RPMI7951 (cell line): ENCODE measurements around the gene PIGU. TPM values are rescaled to one million over a fixed set of nuclear protein-coding genes. Genes with fewer than 3 reads are reported as not detected.

Experiments used
- DNase-seq: peaks from one replicate; pipeline ENCODE4 v3.0.0-alpha.2; 2012; ENCODE audit warnings: low read depth
- total RNA-seq: library from RNA; depleted of rRNA; stranded (reverse); fragments of >200 nt; shearing (Covaris generic); gene quantifications from 2 replicates; pipeline ENCODE4 v1.2.3, GENCODE V29; 2014

The PIGU gene
- total RNA-seq, 1 experiment from 2014 or later: 48.1 TPM

DNA sequence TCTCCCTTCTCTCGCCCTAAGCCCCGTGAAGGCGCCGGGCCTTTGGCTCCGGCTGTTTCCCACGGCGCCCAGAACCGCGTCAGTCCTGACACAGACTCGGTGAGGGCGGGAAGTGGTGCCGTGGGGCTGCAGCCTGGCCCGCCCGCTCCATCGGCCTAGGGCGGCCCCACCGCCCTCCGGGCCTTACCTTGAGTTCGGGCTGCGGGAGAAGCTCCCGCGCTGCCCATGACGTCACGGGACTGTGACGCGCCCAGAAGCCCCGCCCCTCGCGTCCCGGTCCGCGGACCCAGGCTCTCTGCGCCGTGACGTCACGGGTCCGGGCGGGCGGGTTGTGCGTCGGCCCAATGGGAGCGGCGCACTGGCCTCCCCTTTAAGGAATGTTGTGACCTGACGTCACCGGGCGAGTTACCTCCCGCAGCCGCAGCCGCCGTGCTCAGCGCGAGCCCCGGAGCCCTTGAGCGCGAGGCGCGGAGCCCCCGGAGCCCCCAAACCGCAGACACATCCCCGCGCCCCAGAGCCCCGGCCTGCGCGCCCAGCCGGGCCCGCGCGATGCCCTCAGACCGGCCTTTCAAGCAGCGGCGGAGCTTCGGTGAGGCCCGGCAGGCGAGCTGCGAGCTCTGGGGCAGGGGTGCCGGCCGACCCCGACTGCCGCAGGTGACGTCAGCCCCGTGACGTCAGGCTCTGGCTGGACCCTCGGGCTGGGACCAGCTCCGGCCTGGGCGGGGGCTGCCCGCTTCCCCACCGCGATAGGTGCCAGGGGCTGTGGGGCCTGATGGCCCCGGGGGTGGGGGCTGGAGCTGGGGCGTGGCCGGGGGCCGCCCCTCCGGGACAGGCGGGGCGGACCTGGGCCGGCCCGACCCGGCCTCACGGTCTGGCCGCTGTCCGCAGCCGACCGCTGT, 118.3 kb downstream of the PIGU start, which contains the start of gene MAP1LC3A:
TSS of gene MAP1LC3A (plus strand) at position 399 of the 899 bp plus-strand sequence. CDS start at position 550, 151 bp downstream.
- DNase-seq: peak; percentile 97

- no peak for DNase-seq
These were observed 119.0 kb downstream of the PIGU start for GRCh38 chr20:34557936-34558319.

DNA sequence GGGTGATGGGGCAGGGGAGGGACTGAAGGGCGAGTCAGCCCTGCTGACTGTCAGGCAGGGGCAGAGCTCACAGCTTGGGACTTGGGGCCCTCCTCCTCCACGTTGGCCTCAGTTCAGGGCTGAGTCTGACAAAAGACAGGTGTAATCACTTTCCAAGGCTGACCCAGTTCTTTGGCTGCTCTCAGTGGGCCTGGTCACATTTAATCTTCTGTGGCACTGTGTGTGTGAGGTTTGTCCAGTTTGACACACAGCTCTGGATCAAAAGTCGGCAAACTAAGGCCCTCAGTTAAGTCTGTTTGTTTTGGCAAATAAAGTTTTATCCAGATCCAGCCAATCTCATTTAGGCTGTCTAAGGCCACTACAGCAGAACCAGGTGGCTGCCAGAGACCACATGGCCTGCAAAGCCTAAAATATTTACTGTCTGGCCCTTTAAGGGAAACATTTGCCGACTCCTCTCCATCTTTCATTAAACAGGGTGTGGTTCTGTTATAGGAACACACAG, 123.5 kb downstream of the PIGU start:
- no peak for DNase-seq

DNA sequence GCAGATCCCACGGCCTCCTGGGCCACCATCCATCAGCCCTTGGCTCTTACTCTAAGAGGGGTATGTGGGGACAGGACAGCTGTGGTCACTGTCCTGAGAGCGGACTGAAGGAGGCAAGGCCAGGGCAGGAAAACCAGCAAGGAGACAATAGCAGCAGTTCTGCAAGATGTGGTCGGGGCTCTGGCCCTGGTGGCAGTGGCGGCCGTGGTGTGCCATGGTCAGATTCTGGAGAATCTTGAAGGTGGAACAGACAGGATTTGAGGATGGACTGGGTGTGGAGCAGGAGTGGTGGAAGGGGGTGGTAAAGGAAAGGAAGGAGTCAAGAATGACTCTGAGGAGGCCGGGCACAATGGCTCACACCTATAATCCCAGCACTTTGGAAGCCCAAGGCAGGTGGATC, 124.3 kb downstream of the PIGU start:
- no peak for DNase-seq

DNA sequence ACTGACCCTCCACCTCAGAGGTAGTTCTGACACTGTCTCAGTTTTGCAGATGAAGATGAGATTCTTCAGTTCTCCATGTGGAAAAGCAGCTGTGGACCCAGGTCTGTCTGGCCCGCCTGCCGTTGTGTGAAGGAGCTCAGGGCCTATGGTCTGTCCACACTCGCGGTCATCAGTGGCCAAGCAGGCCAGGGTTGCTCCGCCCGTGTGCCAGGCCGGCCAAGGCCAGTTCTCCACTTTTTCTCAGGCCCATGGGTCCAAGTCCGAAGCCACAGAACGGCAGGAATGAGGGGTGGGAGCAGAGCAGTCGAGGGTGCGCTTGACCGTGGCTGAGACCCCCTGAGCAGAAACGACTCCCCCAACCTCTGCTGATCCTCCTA, 127.0 kb downstream of the PIGU start:
- no peak for DNase-seq

GRCh38 chr20:34549291-34549928, 127.5 kb downstream of the PIGU start:
- DNase-seq: peak; percentile 31

DNA sequence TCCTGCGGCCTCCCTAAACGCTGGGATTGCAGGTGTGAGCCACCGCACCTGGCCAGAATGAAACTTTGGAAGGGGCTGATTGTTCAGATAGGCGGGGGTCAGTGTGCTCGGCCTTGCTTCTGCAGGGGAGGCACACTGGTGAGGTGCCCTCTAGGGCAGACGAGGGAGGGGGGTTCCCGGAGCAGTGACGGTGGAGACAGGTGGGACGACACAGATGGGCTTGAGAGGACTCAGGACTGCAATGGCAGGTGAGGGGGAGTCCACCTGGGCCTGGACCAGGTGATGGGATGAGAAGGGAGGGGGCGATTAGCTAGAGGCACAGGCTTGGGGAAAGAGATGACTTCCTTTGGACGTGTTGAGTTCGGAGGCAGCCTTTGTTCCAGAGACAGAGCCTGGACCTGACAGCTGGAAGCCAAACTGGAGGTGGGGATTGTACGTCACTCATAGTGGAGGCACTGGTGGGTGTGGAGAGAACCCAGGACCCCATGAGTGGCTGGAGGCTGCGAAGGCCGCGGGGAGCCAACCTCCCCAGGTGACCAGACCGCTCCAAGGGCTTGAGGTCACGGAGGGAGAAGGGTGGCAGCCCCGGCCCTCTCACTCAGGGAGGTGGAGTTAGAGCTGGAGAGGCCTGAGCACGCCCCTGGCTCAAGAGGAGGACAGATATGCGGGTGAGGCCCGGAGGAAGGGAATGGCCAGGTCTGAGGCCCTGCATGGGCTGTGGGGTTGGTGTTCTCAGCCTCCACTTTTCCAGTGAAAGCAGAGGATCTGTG, 128.9 kb downstream of the PIGU start:
- no peak for DNase-seq

- no peak for DNase-seq
These were observed 130.1 kb downstream of the PIGU start for GRCh38 chr20:34546751-34547181.

DNA sequence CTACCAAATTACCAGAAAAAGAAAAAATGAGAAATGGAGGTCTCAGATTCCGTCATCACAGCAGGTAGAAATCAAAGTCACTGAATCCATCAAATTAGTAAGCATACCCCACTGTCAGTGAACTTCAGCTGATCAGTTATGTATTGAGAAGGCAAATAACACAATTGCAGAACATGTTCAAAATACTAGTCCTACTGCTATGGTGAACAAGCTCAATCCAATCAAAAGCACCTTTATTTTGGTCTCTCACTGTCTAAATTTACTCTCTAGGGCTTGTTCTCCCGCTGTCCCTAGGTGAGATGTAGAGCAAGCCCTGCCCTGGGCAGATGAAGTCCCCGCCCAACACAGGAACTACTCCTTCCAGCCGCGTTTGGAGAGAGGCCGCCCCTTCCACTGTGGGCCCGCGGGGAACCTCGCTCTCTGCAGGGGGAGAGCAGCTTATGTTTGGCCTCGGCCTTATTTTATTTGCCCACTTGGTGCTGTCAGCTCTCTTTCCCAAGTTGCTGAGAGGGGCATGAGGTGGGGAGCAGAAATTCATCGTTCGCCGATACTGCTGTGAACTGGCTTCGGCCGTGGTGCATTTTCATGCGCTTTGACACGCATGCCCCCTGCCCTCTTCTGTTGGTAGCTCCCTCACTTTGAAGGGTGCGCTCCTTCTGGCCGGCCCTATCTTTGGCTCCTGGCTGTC, 132.6 kb downstream of the PIGU start:
- DNase-seq: no peak

GRCh38 chr20:34543463-34544056, 133.3 kb downstream of the PIGU start:
- DNase-seq: no peak

GRCh38 chr20:34542439-34542838, 134.5 kb downstream of the PIGU start:
- no peak for DNase-seq

DNA sequence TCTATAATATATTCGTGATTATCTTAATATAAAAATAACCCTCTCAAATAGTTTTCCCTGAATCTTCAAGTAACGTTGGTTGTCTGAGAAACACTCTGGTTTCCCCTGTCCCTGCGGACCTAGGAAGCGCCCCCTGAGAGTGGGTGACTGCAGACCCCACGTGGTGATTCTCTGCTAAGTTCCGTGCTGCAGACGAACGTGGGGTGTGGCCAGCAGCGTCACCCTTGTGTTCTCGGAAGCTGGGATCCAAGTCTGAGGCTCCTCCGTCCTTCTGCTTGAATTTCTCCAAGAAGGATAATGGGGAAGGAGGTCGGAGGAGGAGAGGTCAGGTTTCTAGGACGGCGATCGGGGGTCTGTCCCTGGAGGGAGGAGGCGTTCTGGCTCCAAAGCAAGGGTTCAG, 135.0 kb downstream of the PIGU start:
- no peak for DNase-seq

DNA sequence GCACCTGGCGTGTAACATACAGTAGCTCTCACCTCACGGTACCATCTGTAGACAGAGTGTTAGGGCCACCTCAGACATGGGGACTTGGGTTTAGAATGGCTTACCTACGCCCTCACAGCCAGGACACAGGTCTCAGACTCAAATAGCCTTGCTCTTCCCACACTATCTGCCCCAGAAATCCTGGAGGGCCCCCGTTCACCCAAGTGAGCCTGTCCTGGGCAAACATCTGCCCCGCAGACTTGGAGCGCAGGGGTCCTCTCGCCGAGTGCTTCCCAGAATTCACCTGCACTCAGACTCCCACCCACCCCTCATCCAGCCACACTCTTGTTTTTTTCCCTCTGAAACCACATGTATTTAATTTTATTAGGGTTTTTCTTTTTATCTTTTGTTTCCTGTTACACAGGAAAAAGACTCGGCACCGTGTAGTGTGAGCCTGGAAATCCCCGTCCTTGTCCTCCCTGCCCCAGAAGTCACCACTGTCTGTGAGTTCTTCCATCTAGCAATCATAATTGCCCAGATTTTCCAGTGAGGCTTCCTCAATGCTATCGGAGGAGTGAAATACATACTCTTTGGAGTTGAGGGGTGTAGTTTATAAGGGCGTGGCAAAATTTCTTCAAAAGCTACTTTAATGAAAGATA, 135.5 kb downstream of the PIGU start:
- DNase-seq: no peak

DNA sequence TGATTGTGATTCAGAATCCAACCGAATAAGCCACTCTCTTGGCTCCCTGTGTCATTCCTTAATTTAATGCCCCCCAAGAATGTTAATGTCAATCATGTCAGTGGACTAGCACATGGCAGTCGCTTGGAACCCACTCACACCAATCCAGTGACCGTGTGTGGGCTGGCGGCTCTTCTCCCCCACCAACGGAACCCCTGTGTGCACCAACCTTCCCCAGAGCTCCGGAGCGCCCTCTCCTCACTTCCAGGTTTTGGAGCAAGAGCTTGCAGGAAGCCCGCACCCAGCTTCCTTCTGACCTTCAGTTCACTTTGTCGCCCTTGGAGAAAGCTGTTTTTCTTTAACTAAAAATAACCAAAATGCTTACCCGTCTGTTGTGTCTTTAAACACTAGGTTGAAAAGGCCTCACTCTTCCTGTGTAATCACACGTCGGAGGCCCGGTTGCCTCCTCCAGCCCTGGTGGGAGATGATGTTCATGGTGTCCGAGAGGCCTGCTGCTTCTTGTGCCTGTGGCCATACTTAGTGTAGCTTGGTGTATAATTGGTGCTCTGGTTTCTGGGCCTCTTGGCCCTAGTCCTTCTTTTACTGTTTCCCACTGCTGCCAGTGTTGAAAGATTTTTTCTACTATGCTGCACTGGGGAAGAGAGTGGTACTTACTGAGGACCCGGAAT, 136.2 kb downstream of the PIGU start:
- DNase-seq: no peak

GRCh38 chr20:34539756-34540155, 137.1 kb downstream of the PIGU start:
- DNase-seq: no peak

- peak; percentile 44 for DNase-seq
These were observed 138.2 kb downstream of the PIGU start for GRCh38 chr20:34538671-34539123.

DNA sequence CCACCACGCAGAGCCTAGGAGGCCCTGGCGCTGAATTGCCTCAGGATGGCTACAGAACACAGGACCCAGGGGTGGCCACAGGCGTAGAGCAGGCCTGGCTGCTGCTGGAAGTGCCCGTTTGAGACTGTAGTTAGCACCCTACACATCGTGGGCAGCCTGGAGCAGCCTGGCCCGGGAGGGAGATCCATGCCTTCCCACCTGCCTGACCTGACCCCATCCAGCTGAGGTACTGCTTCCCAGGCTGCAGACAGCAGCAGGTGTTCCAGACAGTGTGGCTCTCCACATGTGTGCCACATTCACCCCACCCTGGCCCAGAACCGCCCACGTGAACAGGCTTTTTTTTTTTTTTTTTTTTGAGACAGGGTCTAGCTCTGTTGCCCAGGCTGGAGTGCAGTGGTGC, 139.2 kb downstream of the PIGU start:
- no peak for DNase-seq

DNA sequence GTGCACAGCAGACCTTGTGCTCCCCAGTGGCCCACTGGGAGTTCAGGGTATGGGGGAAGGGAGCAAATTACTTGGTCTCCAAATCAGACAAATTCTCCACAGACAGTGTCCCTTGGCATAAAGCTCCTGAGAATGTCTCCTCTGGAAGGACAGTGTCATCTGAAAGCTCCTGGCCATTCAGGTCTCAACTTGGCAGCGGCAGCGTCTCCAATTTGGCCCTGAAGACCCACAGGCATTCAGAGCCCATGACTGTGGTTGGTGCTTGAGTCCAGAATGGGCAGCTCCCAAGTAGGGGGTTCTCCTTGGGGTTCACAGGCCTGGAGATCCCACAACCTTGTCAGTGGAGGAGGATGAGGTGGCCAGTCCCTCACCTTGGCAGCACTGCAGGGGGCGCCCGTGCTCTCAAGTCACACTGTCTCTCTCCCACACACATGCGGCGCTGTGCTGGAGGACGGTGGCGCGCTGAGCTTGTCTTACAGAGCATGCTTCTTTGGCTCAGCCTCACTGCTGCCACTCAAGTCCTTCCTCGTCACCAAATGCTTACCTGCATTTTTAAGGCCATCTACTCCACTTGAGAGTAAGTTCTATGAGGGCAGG, 140.0 kb downstream of the PIGU start:
- DNase-seq: no peak

DNA sequence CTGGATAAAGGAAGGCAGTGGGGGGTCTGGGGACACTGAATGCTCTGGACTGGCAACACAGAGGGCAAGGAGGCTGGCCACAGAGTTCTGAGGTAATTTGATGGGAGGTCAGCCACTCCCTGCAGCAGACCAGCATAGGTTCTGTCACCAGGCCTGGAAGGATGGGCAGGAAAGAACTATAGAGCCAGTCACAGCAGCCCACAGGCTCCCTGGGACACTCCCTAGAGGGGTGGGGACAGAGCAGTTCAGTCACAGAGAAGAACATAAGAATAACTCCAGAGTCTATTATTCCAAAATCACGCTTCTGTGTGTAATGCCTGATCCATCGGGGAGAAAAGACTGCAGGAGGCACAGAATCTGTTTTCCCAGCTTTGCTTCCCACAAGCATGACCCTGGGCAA, 141.0 kb downstream of the PIGU start:
- no peak for DNase-seq
